ENCODE results near the gene PMIS2. TPM values are rescaled to one million over a fixed set of nuclear protein-coding genes. Genes with fewer than 3 reads are reported as not detected.

The PMIS2 gene
- total RNA-seq, 2 experiments from 2014 or later: not detected

GRCh38 chr19:35549174-35549788 is 36.7 kb upstream of the PMIS2 start:
- peak; percentile 65 for DNase-seq
- peaks cover 33% of the 10 kb centered on the region for H3K4me1 Mint-ChIP-seq (ENCODE audit: low read depth)
- no peaks in the 10 kb centered on the region for H3K9me3 Mint-ChIP-seq
- intact Hi-C loops (cut with micrococcal nuclease): loop anchor here (2.0 to 5.0 kb wide), 5 partner anchors 37 to 202 kb away; partner anchors contain the start of genes DMKN, FFAR1, HAUS5 and LIN37
- H3K27ac Mint-ChIP-seq: no peak overlapping the region
- ChIA-PET POLR2A (no interaction called here), CTCF (interaction anchor here (0.6 to 3.8 kb wide), 21 partner anchors 9 to 408 kb away, joined by 3 to 34 read pairs (median 6); partner anchors contain the start of genes COX6B1 and HAUS5)
- no peaks in the 10 kb centered on the region for H3K27me3 Mint-ChIP-seq
- H3K4me3 Mint-ChIP-seq: no peak overlapping the region
- H3K36me3 Mint-ChIP-seq: peaks cover 23% of the 10 kb centered on the region

GRCh38 chr19:35549879-35550523 is 36.0 kb upstream of the PMIS2 start:
- Mint-ChIP-seq H3K4me1 (ENCODE audit: low read depth) (peaks cover 26% of the 10 kb centered on the region), H3K27me3 (no peaks in the 10 kb centered on the region), H3K27ac (no peak overlapping the region), H3K9me3 (no peaks in the 10 kb centered on the region), H3K4me3 (no peak overlapping the region), H3K36me3 (peaks cover 23% of the 10 kb centered on the region)
- intact Hi-C loops (cut with micrococcal nuclease): loop anchor here (2.0 to 5.0 kb wide), 5 partner anchors 38 to 203 kb away; partner anchors contain the start of genes DMKN, FFAR1, HAUS5 and LIN37
- CTCF ChIA-PET: interaction anchor here (0.9 to 3.8 kb wide), 4 partner anchors 9 to 48 kb away, joined by 4 to 34 read pairs (median 20); no protein-coding TSS in a partner anchor
- DNase-seq: no peak
- POLR2A ChIA-PET: no interaction called here

DNA sequence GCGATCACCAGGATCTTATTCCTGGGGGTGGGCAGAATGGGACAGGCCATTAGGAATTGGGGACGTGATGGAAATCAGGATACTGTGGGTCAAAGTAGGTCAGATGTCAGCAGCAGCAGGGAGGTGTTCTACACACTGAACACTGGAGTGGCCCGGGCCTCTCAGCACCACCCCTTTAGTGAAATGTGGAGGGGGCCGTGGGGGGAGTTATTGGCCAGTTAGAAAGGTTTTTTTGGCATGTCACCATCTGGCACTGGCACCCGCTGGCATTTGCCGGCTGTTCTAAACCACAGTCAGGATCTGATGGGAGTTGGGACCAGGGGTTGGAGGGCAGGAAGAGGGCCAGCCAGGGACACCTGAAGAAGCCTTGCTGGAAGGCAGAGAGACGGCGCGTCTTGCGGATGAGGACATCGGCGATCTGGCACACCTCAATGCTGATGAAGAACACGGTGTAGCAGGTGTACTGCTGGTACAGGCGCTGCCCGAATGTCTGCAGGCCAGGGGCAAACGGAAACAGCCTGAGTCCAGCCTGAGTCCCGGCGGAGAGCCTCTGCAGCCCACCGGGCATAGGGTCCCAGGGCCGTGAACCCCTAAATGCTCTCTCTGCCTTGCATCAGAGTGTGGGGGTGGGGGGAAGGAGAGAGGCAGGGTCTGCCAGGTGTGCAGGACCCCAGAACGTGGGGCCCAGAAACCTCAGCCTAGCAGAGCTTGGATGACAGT is 34.7 kb upstream of the PMIS2 start:
- no peak overlapping the region for H3K27ac Mint-ChIP-seq
- ChIA-PET POLR2A (no interaction called here), CTCF (interaction anchor here (1.0 kb wide), 1 partner anchor 15 kb away, joined by 3 read pairs; no protein-coding TSS in a partner anchor)

DNA sequence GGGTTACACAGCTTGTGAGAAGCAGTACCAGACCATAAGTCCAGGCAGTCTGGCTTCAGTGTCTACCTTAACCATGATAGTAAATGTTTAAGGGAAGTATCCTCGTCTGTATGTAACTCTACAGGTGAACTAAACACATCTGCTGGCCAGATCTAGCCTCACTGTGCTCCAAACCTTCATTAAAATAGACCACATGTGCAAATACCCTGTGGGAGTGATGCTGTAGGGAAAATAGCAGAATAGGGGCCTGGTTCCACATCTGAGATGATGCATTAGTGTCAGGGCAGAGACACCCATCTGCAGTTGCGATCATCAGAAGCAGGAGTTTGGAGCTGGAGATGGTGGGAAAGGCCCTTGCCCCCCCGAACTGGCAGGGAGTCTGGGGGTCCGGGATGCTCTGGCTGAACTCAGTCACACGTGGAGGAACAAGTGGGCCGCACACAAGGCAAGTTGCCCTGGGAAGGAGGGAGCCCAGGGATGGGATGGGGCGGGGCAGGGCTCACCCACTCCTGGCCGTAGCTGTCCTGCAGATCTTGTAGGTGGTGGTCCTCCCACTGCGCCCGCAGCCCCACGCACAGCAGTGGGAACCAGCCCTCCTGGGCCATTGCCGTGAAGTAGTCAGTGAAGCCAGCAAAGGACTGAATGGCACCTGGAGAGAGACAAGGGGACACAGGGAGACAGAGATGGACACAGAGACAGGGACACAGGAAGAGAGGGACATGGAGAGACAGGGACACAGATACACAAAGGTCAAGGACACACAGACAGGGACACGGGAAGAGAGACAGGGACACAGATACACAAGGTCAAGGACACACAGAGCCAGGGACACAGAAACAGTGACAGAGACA is 33.2 kb upstream of the PMIS2 start:
- peaks cover 3% of the 10 kb centered on the region for H3K27me3 Mint-ChIP-seq
- no peak for DNase-seq
- intact Hi-C loops (cut with micrococcal nuclease): no loop called here
- H3K9me3 Mint-ChIP-seq: no peaks in the 10 kb centered on the region
- ChIA-PET POLR2A (no interaction called here), CTCF (no interaction called here)
- no peak overlapping the region for H3K4me3 Mint-ChIP-seq
- H3K4me1 Mint-ChIP-seq (ENCODE audit: low read depth): peaks cover 14% of the 10 kb centered on the region
- H3K27ac Mint-ChIP-seq: no peak overlapping the region
- H3K36me3 Mint-ChIP-seq: peaks cover 12% of the 10 kb centered on the region

More for the DNA sequence above, 34.7 kb upstream of the PMIS2 start:
- DNase-seq: no peak
- H3K27me3 Mint-ChIP-seq: no peaks in the 10 kb centered on the region
- no peak overlapping the region for H3K4me3 Mint-ChIP-seq
- H3K36me3 Mint-ChIP-seq: peaks cover 21% of the 10 kb centered on the region
- no peaks in the 10 kb centered on the region for H3K9me3 Mint-ChIP-seq
- H3K4me1 Mint-ChIP-seq (ENCODE audit: low read depth): peaks cover 24% of the 10 kb centered on the region
- intact Hi-C loops (cut with micrococcal nuclease): no loop called here

DNA sequence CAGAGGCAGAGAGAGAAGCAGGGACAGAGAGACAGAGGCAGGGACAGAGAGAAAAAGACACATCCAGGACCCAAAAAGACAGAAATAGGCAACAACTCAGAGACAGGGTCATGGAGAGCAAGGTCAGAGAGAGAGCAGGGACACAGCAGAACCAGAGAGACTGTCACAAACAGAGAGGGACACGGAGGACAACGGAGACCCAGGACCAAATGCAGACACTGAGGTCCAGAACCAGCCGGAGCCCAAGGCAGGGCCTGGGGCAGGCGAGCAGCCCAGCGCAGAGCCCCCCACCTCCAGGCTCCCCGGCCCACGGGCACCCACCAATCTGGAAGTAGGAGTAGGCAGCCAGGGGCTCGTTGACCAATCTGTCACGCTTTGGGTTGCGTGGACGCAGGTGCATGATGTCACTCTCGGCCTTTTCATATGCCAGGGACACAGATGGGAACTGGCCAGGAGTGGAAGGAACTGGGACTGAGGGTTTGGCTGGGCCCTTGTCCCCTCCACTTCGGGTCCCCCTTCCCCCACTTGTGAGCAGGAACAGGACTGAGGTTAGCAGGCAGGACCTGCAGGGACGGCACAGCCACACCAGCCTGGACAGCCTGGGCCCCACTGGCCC is 32.5 kb upstream of the PMIS2 start:
- intact Hi-C loops (cut with micrococcal nuclease): no loop called here
- ChIA-PET POLR2A (no interaction called here), CTCF (interaction anchor here (0.7 kb wide), 1 partner anchor 221 kb away, joined by 3 read pairs; no protein-coding TSS in a partner anchor)
- no peak for DNase-seq
- peaks cover 8% of the 10 kb centered on the region for H3K36me3 Mint-ChIP-seq
- H3K4me1 Mint-ChIP-seq (ENCODE audit: low read depth): peaks cover 14% of the 10 kb centered on the region
- no peak overlapping the region for H3K4me3 Mint-ChIP-seq
- H3K9me3 Mint-ChIP-seq: no peaks in the 10 kb centered on the region
- H3K27ac Mint-ChIP-seq: no peak overlapping the region
- H3K27me3 Mint-ChIP-seq: peaks cover 5% of the 10 kb centered on the region

- no peaks in the 10 kb centered on the region for H3K9me3 Mint-ChIP-seq
- H3K4me3 Mint-ChIP-seq: no peak overlapping the region
- no peak for DNase-seq
- ChIA-PET POLR2A (no interaction called here), CTCF (interaction anchor here (0.7 kb wide), 1 partner anchor 221 kb away, joined by 3 read pairs; no protein-coding TSS in a partner anchor)
- intact Hi-C loops (cut with micrococcal nuclease): no loop called here
- H3K27me3 Mint-ChIP-seq: peaks cover 9% of the 10 kb centered on the region
- peaks cover 12% of the 10 kb centered on the region for H3K4me1 Mint-ChIP-seq (ENCODE audit: low read depth)
- peaks cover 6% of the 10 kb centered on the region for H3K36me3 Mint-ChIP-seq
- H3K27ac Mint-ChIP-seq: no peak overlapping the region
Observed at GRCh38 chr19:35554076-35554475, 31.9 kb upstream of the PMIS2 start.

- Mint-ChIP-seq H3K27ac (no peak overlapping the region), H3K9me3 (no peaks in the 10 kb centered on the region), H3K36me3 (peaks cover 2% of the 10 kb centered on the region), H3K4me3 (no peak overlapping the region), H3K27me3 (peaks cover 23% of the 10 kb centered on the region), H3K4me1 (ENCODE audit: low read depth) (peaks cover 9% of the 10 kb centered on the region)
- intact Hi-C loops (cut with micrococcal nuclease): no loop called here
- no peak for DNase-seq
- ChIA-PET POLR2A (no interaction called here), CTCF (interaction anchor here (1.4 to 2.7 kb wide), 2 partner anchors 45 to 60 kb away, joined by 4 to 8 read pairs; no protein-coding TSS in a partner anchor)
Observed at GRCh38 chr19:35555301-35556005, 30.5 kb upstream of the PMIS2 start.

- ChIA-PET CTCF (interaction anchor here (1.1 to 5.2 kb wide), 4 partner anchors 7 to 61 kb away, joined by 3 to 31 read pairs (median 6); no protein-coding TSS in a partner anchor), POLR2A (no interaction called here)
- Mint-ChIP-seq H3K4me1 (ENCODE audit: low read depth) (peaks cover 9% of the 10 kb centered on the region), H3K36me3 (no peaks in the 10 kb centered on the region), H3K27ac (no peak overlapping the region), H3K27me3 (peaks cover 28% of the 10 kb centered on the region), H3K4me3 (no peak overlapping the region), H3K9me3 (no peaks in the 10 kb centered on the region)
- no peak for DNase-seq
- intact Hi-C loops (cut with micrococcal nuclease): no loop called here
Observed at GRCh38 chr19:35556025-35556590, 29.9 kb upstream of the PMIS2 start.

DNA sequence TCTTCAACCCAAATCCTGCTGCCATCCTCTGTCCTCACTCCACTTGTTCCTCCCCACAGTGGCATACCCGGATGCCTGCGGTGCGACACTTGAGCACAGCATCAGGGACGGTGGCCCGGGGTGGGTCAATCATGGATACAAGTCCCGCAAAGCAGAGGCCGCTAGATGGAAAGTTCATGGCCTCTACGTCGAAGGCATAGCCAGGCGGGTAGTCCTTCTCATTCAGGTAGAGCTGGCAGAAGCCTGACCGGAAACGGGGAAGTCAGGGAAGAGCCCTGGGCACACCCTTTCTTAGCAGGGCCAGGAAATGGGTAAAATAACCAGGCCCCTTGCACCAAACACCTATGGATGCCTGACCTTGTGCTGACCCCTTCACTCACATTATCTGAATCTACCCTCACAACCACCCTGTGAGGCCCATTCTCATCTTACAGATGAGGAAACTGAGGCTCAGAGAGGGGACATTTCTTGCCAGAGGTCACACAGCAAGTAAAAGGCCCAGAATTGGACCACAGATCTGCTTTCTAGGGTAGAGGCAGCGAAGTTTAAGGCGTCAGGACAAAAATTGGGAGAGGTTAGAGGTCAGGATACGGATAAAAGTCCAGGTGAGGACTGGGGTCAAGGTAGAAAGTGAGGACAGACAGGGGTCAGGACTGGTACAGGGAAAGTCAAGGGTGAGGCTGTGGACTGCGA is 29.0 kb upstream of the PMIS2 start:
- CTCF ChIA-PET: interaction anchor here (1.1 to 5.2 kb wide), 4 partner anchors 8 to 47 kb away, joined by 3 to 31 read pairs (median 6); no protein-coding TSS in a partner anchor

More for the DNA sequence above, 29.0 kb upstream of the PMIS2 start:
- POLR2A ChIA-PET: no interaction called here
- no peaks in the 10 kb centered on the region for H3K9me3 Mint-ChIP-seq
- H3K36me3 Mint-ChIP-seq: no peaks in the 10 kb centered on the region
- peak overlapping the region; percentile 1 for H3K4me3 Mint-ChIP-seq
- intact Hi-C loops (cut with micrococcal nuclease): no loop called here
- H3K27me3 Mint-ChIP-seq: peaks cover 35% of the 10 kb centered on the region
- DNase-seq: no peak
- peaks cover 9% of the 10 kb centered on the region for H3K4me1 Mint-ChIP-seq (ENCODE audit: low read depth)
- H3K27ac Mint-ChIP-seq: no peak overlapping the region

All from activated CD4-positive, alpha-beta memory T cell treated with anti-CD3 and anti-CD28 coated beads for 36 hours (primary cell).